WTC11 (cell line): ENCODE measurements around the gene POU3F3. TPM values are rescaled to one million over a fixed set of nuclear protein-coding genes. Genes with fewer than 3 reads are reported as not detected.

ENCODE experiments used
- ATAC-seq: fragments of 200-7000 bp; cut with Tn5 transposase; 2 replicates; pipeline ENCODE4 v1.10.0; 2021; ENCODE audit warnings: mild to moderate bottlenecking, moderate library complexity
- CTCF ChIA-PET: fragments of 300-600 bp; sonication (Branson Sonifier 250); formaldehyde crosslinking; loops from one replicate; lab custom pipeline; 2021; ENCODE audit warnings: antibody characterized with exemption; lab: Charles Lee
- POLR2A ChIA-PET: fragments of 350-600 bp; sonication (Branson Sonifier 250); formaldehyde crosslinking; loops from one replicate; lab custom pipeline; 2021; ENCODE audit warnings: antibody characterized with exemption; lab: Charles Lee
- DNase-seq: peaks from one replicate; pipeline ENCODE4 v3.0.0; 2021; ENCODE audit warnings: low spot score
- H3K27ac Mint-ChIP-seq: 2 replicates; pipeline ENCODE4 v1.8.0; 2021; ENCODE audit warnings: mixed read lengths
- H3K27me3 Mint-ChIP-seq: 2 replicates; pipeline ENCODE4 v1.8.0; 2021; ENCODE audit warnings: low read depth, mild to moderate bottlenecking, moderate library complexity, mixed read lengths
- H3K36me3 Mint-ChIP-seq: 2 replicates; pipeline ENCODE4 v1.8.0; 2021; ENCODE audit warnings: mixed read lengths
- H3K4me1 Mint-ChIP-seq: 2 replicates; pipeline ENCODE4 v1.8.0; 2022; ENCODE audit warnings: mixed read lengths
- H3K4me3 Mint-ChIP-seq: 2 replicates; pipeline ENCODE4 v1.8.0; 2021; ENCODE audit warnings: mild to moderate bottlenecking, moderate library complexity, mixed read lengths
- H3K9me3 Mint-ChIP-seq: 2 replicates; pipeline ENCODE4 v1.8.0; 2021; ENCODE audit warnings: mixed read lengths
- CREM ChIP-seq: sonication (generic); formaldehyde crosslinking; IDR thresholded peaks from 2 replicates; pipeline ENCODE4 v1.8.1; 2022; ENCODE audit warnings: mild to moderate bottlenecking, missing genetic modification reagents, moderate library complexity
- CTCF ChIP-seq: fragments of 200-600 bp; IDR thresholded peaks from 2 replicates; pipeline ENCODE4 v1.8.0; 2022; ENCODE audit warnings: antibody characterized with exemption
- ELF4 ChIP-seq: sonication (generic); formaldehyde crosslinking; IDR thresholded peaks from 2 replicates; pipeline ENCODE4 v1.8.1; 2022; ENCODE audit warnings: low read depth, mild to moderate bottlenecking, moderate library complexity, missing genetic modification reagents
- ETV6 ChIP-seq: sonication (generic); formaldehyde crosslinking; IDR thresholded peaks from 2 replicates; pipeline ENCODE4 v1.8.1; 2022; ENCODE audit warnings: mild to moderate bottlenecking, missing genetic modification reagents
- FOXP4 ChIP-seq: sonication (generic); formaldehyde crosslinking; IDR thresholded peaks from 2 replicates; pipeline ENCODE4 v1.8.0; 2022; ENCODE audit warnings: mild to moderate bottlenecking, missing genetic modification reagents
- GABPB1 ChIP-seq: sonication (generic); formaldehyde crosslinking; IDR thresholded peaks from 2 replicates; pipeline ENCODE4 v1.8.1; 2023; ENCODE audit warnings: mild to moderate bottlenecking, missing genetic modification reagents
- HMGA2 ChIP-seq: fragments of 250-450 bp; sonication (Bioruptor Pico); IDR thresholded peaks from 2 replicates; pipeline ENCODE4 v1.4.0; 2021; ENCODE audit warnings: mild to moderate bottlenecking, moderate library complexity
- JUN ChIP-seq: sonication (generic); formaldehyde crosslinking; IDR thresholded peaks from 2 replicates; pipeline ENCODE4 v1.8.0; 2023; ENCODE audit warnings: mild to moderate bottlenecking, missing genetic modification reagents
- MLX ChIP-seq: sonication (generic); formaldehyde crosslinking; IDR thresholded peaks from 2 replicates; pipeline ENCODE4 v1.8.1; 2023; ENCODE audit warnings: mild to moderate bottlenecking, missing genetic modification reagents, moderate library complexity
- OVOL2 ChIP-seq: fragments of 250-450 bp; sonication (Bioruptor Pico); IDR thresholded peaks from 2 replicates; pipeline ENCODE4 v1.9.0; 2021; ENCODE audit warnings: mild to moderate bottlenecking, borderline replicate concordance
- PRRX2 ChIP-seq: fragments of 250-450 bp; sonication (Bioruptor Pico); IDR thresholded peaks from 2 replicates; pipeline ENCODE4 v1.8.0; 2021; ENCODE audit warnings: mild to moderate bottlenecking
- ZNF138 ChIP-seq: sonication (generic); formaldehyde crosslinking; conservative IDR thresholded peaks from 2 replicates; pipeline ENCODE4 v1.8.1; 2022; ENCODE audit warnings: mild to moderate bottlenecking, moderate library complexity, missing genetic modification reagents
- ZNF219 ChIP-seq: sonication (generic); formaldehyde crosslinking; IDR thresholded peaks from 2 replicates; pipeline ENCODE4 v1.8.0; 2023; ENCODE audit warnings: missing genetic modification reagents, mild to moderate bottlenecking, borderline replicate concordance
- ZNF232 ChIP-seq: sonication (generic); formaldehyde crosslinking; IDR thresholded peaks from 2 replicates; pipeline ENCODE4 v1.8.0; 2022; ENCODE audit warnings: mild to moderate bottlenecking, missing genetic modification reagents
- ZNF263 ChIP-seq: sonication (generic); formaldehyde crosslinking; IDR thresholded peaks from 2 replicates; pipeline ENCODE4 v1.8.1; 2022; ENCODE audit warnings: low read depth, mild to moderate bottlenecking, moderate library complexity, missing genetic modification reagents
- ZNF317 ChIP-seq: sonication (generic); formaldehyde crosslinking; IDR thresholded peaks from 2 replicates; pipeline ENCODE4 v1.8.1; 2023; ENCODE audit warnings: low read depth, mild to moderate bottlenecking, moderate library complexity, missing genetic modification reagents, borderline replicate concordance
- ZNF532 ChIP-seq: fragments of 250-450 bp; sonication (Bioruptor Pico); IDR thresholded peaks from 2 replicates; pipeline ENCODE4 v1.9.0; 2021; ENCODE audit warnings: mild to moderate bottlenecking, borderline replicate concordance
- total RNA-seq: library from RNA; stranded (reverse); gene quantifications from 3 replicates; pipeline ENCODE4 v1.2.3, GENCODE V29; 2021
- TF ChIP-seq, protein P1 (sequence below): fragments of 250-450 bp; sonication (Bioruptor Pico); IDR thresholded peaks from 2 replicates; pipeline ENCODE4 v1.9.0; 2021; ENCODE audit warnings: mild to moderate bottlenecking
- TF ChIP-seq, protein P2 (sequence below): fragments of 250-450 bp; sonication (Bioruptor Pico); IDR thresholded peaks from 2 replicates; pipeline ENCODE4 v1.9.0; 2021; ENCODE audit warnings: moderate library complexity, mild to moderate bottlenecking, inconsistent platforms, borderline replicate concordance
- TF ChIP-seq, protein P3 (sequence below): sonication (generic); formaldehyde crosslinking; IDR thresholded peaks from 2 replicates; pipeline ENCODE4 v1.8.1; 2022; ENCODE audit warnings: missing genetic modification reagents, borderline replicate concordance

POU3F3 gene
- total RNA-seq, 1 experiment from 2014 or later: not detected

DNA sequence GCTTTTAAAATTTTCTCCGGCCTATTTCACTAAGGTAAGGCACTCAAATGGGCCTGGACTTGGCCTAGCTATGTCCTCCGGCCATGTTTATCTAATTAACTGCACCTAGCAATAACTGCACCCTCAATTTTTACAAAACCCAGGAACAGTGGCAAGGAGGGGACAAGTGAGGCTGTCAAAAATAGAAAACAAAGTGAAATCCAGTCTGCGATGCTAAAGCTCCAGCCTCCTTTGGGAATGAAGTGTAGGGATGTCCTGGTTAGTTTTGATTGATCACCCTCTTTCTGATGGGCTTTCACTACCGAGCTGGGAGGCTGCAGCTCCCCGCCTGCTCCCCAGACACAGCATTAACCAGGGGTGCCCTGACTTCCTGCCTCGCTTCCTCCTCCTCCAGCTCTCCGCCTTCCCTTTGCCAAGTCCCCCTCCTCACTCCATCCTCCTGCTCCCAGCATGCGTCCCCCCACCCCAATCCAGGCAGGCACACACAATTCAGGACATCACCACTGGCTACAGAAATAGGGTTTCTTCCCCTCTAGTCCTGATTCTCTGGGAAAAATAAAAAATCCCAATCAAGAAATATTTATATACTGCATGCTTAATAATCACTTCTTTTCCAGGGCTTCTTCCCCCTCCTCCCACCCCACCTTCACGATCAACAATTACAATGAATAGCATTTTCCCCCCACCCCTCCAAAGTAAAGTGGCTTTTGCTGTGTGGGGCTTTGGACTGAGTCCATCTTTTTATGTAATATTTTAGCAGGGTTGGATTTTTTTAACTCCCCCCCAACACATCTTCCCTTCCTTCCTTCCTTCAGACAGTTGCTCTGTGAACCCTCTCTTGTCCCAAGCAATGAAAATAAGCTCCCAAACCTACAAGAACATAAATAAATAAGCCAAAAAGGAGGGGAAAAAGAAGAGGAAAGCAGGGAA is 3.3 kb upstream of the POU3F3 start:
- ChIA-PET POLR2A (interaction anchor here (0.7 to 1.0 kb wide), 3 partner anchors 9 to 379 kb away, joined by 3 to 4 read pairs (median 4); no protein-coding TSS in a partner anchor), CTCF (interaction anchor here (0.7 to 3.5 kb wide), 29 partner anchors 9 to 1689 kb away, joined by 3 to 59 read pairs (median 5); no protein-coding TSS in a partner anchor)
- Mint-ChIP-seq H3K4me3 (peak overlapping the region; percentile 86), H3K4me1 (peaks cover 78% of the 10 kb centered on the region), H3K36me3 (no peaks in the 10 kb centered on the region), H3K9me3 (no peaks in the 10 kb centered on the region), H3K27ac (no peak overlapping the region), H3K27me3 (peaks cover 90% of the 10 kb centered on the region)
- TF ChIP-seq FOXP4 (CRISPR knock-in tag) (0 out of 2 replicates have a peak, but pooled peaks have one; percentile 18), ETV6 (CRISPR knock-in tag) (no peak)
- ATAC-seq (peak; percentile 5; the same call in 1 of the 2 replicates), DNase-seq (no peak)

DNA sequence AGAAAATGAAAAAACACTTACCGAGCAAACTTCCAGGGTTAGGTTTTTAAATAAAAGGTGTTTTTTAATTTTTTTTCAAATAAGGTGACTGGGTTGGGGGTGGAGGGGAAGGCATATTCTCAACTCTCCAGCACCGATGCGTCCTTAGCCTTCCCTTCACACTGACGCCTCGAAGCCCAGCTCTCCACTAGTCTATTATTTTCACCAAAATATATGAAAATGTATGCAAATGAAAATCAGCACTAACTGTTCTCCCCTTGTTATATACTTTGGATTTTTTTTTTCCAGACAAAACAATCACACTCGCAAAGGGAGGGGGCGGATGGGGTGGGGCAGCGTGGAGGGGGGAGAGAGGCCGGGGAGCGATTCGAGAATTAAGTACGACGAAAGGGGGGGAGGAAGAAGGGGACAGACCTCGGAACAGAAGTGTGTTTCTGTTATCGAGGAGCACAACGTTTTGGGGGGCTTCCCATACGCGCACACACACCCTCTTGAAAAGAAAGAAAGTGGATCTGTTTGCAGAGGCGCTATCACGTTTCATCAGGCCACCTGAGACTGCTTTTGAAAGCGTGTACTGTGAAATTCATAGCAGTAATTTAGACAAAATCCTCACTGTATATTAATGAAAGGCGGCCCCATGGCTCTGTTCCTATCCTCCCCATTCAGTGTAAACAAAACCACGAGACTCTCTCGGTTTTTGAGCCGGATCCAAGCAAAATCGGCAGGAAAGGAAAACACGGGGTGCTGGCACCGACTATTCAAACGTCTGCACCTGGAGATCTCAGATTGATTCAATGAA is 2.4 kb upstream of the POU3F3 start:
- no peak for DNase-seq
- ChIA-PET POLR2A (no interaction called here), CTCF (interaction anchor here (1.3 to 3.5 kb wide), 5 partner anchors 16 to 102 kb away, joined by 3 to 59 read pairs (median 10); no protein-coding TSS in a partner anchor)
- H3K4me3 Mint-ChIP-seq: peak overlapping the region; percentile 86
- TF ChIP-seq ZNF263 (CRISPR knock-in tag): no peak
- TF ChIP-seq, protein P1, sequence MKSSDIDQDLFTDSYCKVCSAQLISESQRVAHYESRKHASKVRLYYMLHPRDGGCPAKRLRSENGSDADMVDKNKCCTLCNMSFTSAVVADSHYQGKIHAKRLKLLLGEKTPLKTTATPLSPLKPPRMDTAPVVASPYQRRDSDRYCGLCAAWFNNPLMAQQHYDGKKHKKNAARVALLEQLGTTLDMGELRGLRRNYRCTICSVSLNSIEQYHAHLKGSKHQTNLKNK (CRISPR knock-in tag): no peak
- TF ChIP-seq, protein P2, sequence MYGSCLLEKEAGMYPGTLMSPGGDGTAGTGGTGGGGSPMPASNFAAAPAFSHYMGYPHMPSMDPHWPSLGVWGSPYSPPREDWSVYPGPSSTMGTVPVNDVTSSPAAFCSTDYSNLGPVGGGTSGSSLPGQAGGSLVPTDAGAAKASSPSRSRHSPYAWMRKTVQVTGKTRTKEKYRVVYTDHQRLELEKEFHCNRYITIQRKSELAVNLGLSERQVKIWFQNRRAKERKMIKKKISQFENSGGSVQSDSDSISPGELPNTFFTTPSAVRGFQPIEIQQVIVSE (CRISPR knock-in tag): no peak
- TF ChIP-seq MLX (CRISPR knock-in tag): no peak
- no peak for TF ChIP-seq CTCF
- TF ChIP-seq CREM: no peak
- TF ChIP-seq ZNF138 (CRISPR knock-in tag): no peak
- TF ChIP-seq PRRX2 (CRISPR knock-in tag): no peak
- TF ChIP-seq ZNF532 (CRISPR knock-in tag): no peak
- TF ChIP-seq, protein P3, sequence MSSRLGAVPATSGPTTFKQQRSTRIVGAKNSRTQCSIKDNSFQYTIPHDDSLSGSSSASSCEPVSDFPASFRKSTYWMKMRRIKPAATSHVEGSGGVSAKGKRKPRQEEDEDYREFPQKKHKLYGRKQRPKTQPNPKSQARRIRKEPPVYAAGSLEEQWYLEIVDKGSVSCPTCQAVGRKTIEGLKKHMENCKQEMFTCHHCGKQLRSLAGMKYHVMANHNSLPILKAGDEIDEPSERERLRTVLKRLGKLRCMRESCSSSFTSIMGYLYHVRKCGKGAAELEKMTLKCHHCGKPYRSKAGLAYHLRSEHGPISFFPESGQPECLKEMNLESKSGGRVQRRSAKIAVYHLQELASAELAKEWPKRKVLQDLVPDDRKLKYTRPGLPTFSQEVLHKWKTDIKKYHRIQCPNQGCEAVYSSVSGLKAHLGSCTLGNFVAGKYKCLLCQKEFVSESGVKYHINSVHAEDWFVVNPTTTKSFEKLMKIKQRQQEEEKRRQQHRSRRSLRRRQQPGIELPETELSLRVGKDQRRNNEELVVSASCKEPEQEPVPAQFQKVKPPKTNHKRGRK (CRISPR knock-in tag): no peak
- no peak for TF ChIP-seq ZNF232 (CRISPR knock-in tag)
- no peak for TF ChIP-seq ZNF219 (CRISPR knock-in tag)
- TF ChIP-seq OVOL2: no peak
- no peak for TF ChIP-seq GABPB1
- TF ChIP-seq ELF4: no peak
- TF ChIP-seq HMGA2: no peak
- TF ChIP-seq JUN (CRISPR knock-in tag): no peak
- TF ChIP-seq ZNF317 (CRISPR knock-in tag): no peak
- peaks cover 71% of the 10 kb centered on the region for H3K4me1 Mint-ChIP-seq
- H3K27ac Mint-ChIP-seq: no peak overlapping the region
- peaks cover 85% of the 10 kb centered on the region for H3K27me3 Mint-ChIP-seq
- no peaks in the 10 kb centered on the region for H3K36me3 Mint-ChIP-seq
- no peaks in the 10 kb centered on the region for H3K9me3 Mint-ChIP-seq
- ATAC-seq: no peak
